Body of pancreas (tissue), 4 donors: Measurements from ENCODE around the gene COL6A3. TPM values are rescaled to one million over a fixed set of nuclear protein-coding genes. Genes with fewer than 3 reads are reported as not detected.

Experiments used
- ATAC-seq: fragments of 150-250 bp; one replicate; pipeline ENCODE4 v1.9.1; 2016
- DNase-seq, 4 donors: peaks; one replicate each; pipeline ENCODE4 v3.0.0-alpha.2; 2019
- H3K27ac ChIP-seq, 4 donors: fragments of 200-600 bp; sonication (generic); 1 replicate in 3 of 4; 2 replicates in 1 of 4; pipeline versions ENCODE4 v1.5.1 to v1.6.1; 2016 to 2019; ENCODE audit warnings: mild to moderate bottlenecking in 1 of 4, mixed read lengths in 1 of 4, moderate library complexity in 1 of 4
- H3K27me3 ChIP-seq, 2 donors: fragments of 200-600 bp; sonication (generic); one replicate each; pipeline ENCODE4 v1.6.0; 2016; ENCODE audit warnings: mild to moderate bottlenecking in 1 of 2
- H3K36me3 ChIP-seq, 2 donors: fragments of 200-600 bp; sonication (generic); replicated peaks in 1 of 2; 2 replicates each; pipeline ENCODE4 v1.5.1; 2016; ENCODE audit warnings: low read depth in 2 of 2; ENCODE audit not compliant: insufficient read depth in 1 of 2
- H3K4me1 ChIP-seq: fragments of 200-600 bp; sonication (generic); one replicate; pipeline ENCODE4 v1.6.0; 2016
- H3K4me3 ChIP-seq, 2 donors: fragments of 200-600 bp; sonication (generic); 1 replicate in 1 of 2; 2 replicates in 1 of 2; pipeline ENCODE4 v1.5.1; 2016 to 2019
- H3K9me3 ChIP-seq, 3 donors: fragments of 200-600 bp; sonication (generic); 1 replicate in 2 of 3; 2 replicates in 1 of 3; pipeline ENCODE4 v1.5.1; 2016
- POLR2A ChIP-seq, 3 donors: fragments of 450-650 bp; IDR thresholded peaks; one replicate each; pipeline ENCODE4 v1.6.1; 2016; ENCODE audit warnings: antibody characterized with exemption in 3 of 3, mild to moderate bottlenecking in 2 of 3
- WGBS, 2 donors: methylation state at CpG; one replicate each; pipeline ENCODE4 v1.1.5; 2017; 5-methylcytosine and 5-hydroxymethylcytosine counted together
- intact Hi-C: fragments of 100-400 bp; cut with DNase I; formaldehyde crosslinking; loops from one replicate; pipeline ENCODE4 v1.15.1; 2023
- total RNA-seq, 2 donors: library from RNA; depleted of rRNA; stranded (reverse); fragments of >200 nt; gene quantifications; one replicate each; pipeline ENCODE4 v1.1.0, GENCODE V29; 2016
- TF ChIP-seq, protein P1 (sequence below), 7 experiments: fragments of 450-650 bp in 4 of 7; fragments of 200-600 bp in 3 of 7; sonication (generic) in 3 of 7; IDR thresholded peaks; one replicate each; pipeline ENCODE4 v1.5.1; 2016 to 2019; ENCODE audit warnings: antibody characterized with exemption in 7 of 7

COL6A3 gene
- total RNA-seq, 2 donors from 2014 or later: 46.4 to 121 TPM

DNA sequence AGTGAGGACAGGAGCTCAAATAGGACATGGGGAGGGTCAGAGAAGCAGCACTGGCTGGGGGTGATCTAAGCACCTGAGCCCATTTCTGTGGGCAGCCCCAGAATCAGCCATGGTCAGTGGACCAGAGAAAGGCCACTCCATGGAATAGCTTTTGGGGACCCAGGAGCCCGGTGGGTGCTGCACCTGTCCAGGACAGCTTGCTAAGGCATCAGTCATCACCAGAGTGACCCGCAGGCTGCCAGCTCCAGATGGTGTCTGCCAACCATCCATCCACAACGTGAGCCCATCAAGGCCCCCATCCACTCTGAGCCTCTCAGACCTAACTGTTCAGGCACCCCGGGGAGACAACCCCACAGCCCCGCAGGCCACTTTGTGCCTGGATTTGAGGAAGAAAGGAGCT is 23.6 kb upstream of the COL6A3 start:
- ATAC-seq (no peak), DNase-seq (no peak)
- peak overlapping the region in 3 of 4 donors; percentile 61 to 78 (median 77) for H3K27ac ChIP-seq
- H3K36me3 ChIP-seq: no peaks in the 10 kb centered on the region
- H3K4me1 ChIP-seq: peaks cover 19% of the 10 kb centered on the region
- no peaks in the 10 kb centered on the region for H3K9me3 ChIP-seq
- intact Hi-C loops: no loop called here
- H3K4me3 ChIP-seq: no peak overlapping the region
- no peaks in the 10 kb centered on the region for H3K27me3 ChIP-seq
- WGBS, 2 donors: 72 to 82% methylated on average over 3 to 5 of the region's 5 CpGs
- no peak for TF ChIP-seq POLR2A (IDR thresholded peaks at IDR 0.05)
- TF ChIP-seq, protein P1, sequence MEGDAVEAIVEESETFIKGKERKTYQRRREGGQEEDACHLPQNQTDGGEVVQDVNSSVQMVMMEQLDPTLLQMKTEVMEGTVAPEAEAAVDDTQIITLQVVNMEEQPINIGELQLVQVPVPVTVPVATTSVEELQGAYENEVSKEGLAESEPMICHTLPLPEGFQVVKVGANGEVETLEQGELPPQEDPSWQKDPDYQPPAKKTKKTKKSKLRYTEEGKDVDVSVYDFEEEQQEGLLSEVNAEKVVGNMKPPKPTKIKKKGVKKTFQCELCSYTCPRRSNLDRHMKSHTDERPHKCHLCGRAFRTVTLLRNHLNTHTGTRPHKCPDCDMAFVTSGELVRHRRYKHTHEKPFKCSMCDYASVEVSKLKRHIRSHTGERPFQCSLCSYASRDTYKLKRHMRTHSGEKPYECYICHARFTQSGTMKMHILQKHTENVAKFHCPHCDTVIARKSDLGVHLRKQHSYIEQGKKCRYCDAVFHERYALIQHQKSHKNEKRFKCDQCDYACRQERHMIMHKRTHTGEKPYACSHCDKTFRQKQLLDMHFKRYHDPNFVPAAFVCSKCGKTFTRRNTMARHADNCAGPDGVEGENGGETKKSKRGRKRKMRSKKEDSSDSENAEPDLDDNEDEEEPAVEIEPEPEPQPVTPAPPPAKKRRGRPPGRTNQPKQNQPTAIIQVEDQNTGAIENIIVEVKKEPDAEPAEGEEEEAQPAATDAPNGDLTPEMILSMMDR (IDR thresholded peaks at IDR 0.05): no peak

DNA sequence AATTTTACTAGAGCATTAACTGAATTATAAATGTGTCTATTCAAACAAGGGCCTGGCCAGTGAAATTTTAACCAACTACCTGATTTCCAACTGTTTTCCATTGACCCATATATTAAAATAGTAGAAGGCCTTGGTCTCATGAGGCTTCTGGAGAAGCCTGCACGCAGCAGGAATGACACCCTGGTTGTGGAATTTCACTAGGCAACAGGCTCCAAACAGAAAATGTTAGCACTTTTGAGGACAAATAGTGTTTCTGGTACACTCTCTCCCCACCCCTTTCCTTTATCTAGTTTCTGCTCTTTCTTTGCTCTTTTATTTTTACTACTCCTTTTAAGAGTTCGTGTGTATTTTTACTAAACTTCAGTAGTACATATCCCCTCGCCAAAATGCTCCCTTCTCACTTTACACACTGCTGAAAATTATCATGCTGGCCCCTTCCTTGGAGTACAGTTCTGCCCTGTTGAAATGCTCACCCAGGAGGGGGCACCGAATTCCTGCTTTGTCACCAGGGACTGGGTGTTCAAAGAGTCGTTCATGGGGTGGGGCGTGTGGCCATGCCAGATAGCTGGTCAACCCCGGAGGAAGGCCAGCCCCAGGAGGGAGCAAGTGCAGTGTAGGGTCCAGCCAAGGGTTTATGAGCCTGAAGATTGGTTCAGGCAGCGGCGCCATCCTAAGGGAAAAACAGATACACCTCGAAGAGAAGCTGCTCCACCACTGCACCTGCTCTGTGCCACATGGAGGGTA is 22.1 kb upstream of the COL6A3 start:
- 63 to 71% methylated on average over 9 to 10 of the region's 10 CpGs for WGBS, 2 donors
- Histone ChIP-seq H3K36me3 (no peaks in the 10 kb centered on the region), H3K27me3 (no peaks in the 10 kb centered on the region), H3K27ac (peak overlapping the region in 3 of 4 donors; percentile 39 to 72 (median 56)), H3K4me3 (no peak overlapping the region), H3K4me1 (peaks cover 19% of the 10 kb centered on the region), H3K9me3 (no peaks in the 10 kb centered on the region)
- TF ChIP-seq, protein P1 (IDR thresholded peaks at IDR 0.05): no peak
- TF ChIP-seq POLR2A (IDR thresholded peaks at IDR 0.05): no peak
- ATAC-seq: peak; percentile 41
- DNase-seq: peak in 1 of 4 donors; percentile 53
- intact Hi-C loops: no loop called here

DNA sequence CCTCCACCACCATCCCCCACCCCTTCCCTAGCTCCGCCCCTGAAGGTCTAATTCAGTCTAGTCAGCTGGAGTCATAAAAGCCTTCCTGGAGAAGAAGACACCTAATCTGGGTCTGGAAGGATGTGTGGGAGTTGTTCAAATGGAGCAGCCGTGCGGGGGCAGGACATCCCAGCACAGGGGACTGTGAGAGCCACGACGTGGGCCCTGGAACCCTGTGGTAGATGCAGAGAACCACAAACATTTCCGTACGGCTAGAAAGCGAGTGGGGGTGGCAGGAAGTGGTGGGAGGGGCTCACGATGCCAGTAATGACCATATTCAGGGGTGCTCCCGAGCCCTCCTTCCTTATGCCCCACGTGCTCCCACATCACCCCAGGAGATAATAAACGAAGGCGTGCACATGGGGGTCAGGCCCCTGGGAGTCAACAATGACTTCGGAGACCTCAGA is 20.9 kb upstream of the COL6A3 start:
- Histone ChIP-seq H3K4me3 (no peak overlapping the region), H3K4me1 (peaks cover 19% of the 10 kb centered on the region), H3K27ac (peak overlapping the region in 2 of 4 donors; percentile 56 to 72), H3K9me3 (no peaks in the 10 kb centered on the region), H3K36me3 (no peaks in the 10 kb centered on the region), H3K27me3 (no peaks in the 10 kb centered on the region)
- 43 to 55% methylated on average over 11 to 14 of the region's 14 CpGs for WGBS, 2 donors
- intact Hi-C loops: no loop called here
- ATAC-seq: no peak
- no peak for DNase-seq
- no peak for TF ChIP-seq POLR2A (IDR thresholded peaks at IDR 0.05)
- TF ChIP-seq, protein P1 (IDR thresholded peaks at IDR 0.05): no peak

DNA sequence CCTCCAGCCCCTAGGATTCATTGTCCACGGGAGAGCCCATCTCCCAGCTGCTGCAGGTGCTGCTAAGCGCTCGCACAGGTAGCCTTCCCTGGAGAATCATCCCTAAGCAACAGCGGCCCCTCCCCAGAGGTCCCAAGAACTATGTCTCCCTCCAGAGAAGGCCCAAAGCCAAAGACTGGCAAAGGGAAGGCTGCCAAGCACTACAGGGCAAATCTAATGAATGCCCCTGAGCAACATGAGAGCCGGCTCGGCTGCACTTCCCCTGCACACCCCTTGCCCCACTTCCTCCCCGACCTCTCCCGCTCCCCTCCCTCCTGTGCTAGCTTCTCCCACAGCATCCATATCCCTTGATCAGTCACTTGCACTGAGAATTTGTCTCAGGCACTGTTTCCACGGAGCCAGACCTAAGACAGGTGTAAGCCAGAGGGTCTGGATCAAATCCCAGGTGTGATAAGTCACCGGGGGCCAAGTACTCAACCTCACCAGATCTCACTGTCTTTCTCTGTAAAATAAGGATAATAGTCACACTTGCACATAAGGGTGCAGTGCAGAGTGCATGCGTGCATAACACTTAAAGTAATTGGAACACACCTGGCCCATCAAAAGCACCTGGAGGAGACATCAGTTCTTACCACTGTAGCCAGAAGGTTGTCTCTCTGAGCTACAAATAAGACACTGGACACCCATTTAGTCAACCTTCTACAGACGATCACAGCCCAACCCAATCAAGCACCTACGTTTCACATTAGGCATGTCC is 20.1 kb upstream of the COL6A3 start:
- H3K27ac ChIP-seq: no peak overlapping the region
- ATAC-seq (no peak), DNase-seq (no peak)
- H3K4me1 ChIP-seq: peaks cover 19% of the 10 kb centered on the region
- intact Hi-C loops: no loop called here
- no peak for TF ChIP-seq POLR2A (IDR thresholded peaks at IDR 0.05)
- TF ChIP-seq, protein P1 (IDR thresholded peaks at IDR 0.05): no peak
- H3K4me3 ChIP-seq: no peak overlapping the region
- no peaks in the 10 kb centered on the region for H3K36me3 ChIP-seq
- H3K27me3 ChIP-seq: no peaks in the 10 kb centered on the region
- H3K9me3 ChIP-seq: no peaks in the 10 kb centered on the region
- 47 to 56% methylated on average over 13 of the region's 13 CpGs for WGBS, 2 donors
